ENCODE data around the gene PTPN23.
"Not testable (repeated sequence)": the region's sequence is repeated elsewhere in the genome, so short reads cannot be mapped to it uniquely, and the experiment has no call there.

The PTPN23 gene

GRCh38 chr3:47436180-47436579 lies 55.4 kb downstream of the PTPN23 start:
- DNase-seq (ENCODE audit: low spot score) = no peak
- FAIRE-seq = no peak

DNA sequence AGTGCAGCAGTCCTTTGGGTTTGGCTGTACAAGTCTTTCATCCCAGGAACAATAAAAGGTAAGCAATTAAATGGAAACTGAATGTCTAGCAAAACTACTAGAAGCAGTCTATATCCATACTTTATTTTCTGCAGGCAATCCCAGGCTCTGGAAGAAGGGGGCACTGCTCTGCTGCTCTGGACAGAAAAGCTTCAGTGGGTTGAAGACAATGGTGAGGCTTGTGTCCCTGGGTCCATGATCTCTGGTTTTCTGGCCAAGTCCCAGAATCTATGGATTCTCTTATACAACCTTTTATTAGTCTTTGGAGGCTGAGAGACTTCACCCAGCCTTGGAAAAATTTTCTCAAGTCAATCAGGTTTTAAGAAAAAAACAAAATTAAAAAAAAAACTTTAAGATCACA lies 59.3 kb downstream of the PTPN23 start:
- no peak for DNase-seq (ENCODE audit: low spot score)
- FAIRE-seq = no peak

- no peak for FAIRE-seq
- DNase-seq (ENCODE audit: low spot score) = no peak
Measured at GRCh38 chr3:47441796-47442551, 61.2 kb downstream of the PTPN23 start.

DNA sequence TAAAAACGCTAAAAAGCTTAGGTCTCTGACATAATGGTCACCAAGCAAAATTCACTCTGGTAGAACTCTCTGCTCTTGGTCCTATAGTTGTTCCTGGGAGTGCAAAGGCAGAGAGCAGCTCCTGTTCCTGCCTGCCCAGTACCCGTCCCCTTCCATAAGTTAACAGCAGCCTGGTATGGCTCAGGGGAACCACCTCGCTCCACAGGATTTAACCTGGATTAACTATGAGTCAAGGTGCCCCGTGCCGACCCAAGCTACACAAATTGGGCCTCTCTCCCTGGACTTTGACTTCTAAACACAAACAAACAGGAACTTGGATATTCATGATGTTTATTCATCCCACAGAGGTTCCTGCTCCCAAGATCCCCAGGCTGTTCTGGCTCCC lies 62.8 kb downstream of the PTPN23 start:
- DNase-seq (ENCODE audit: low spot score) (no peak), FAIRE-seq (no peak)

DNA sequence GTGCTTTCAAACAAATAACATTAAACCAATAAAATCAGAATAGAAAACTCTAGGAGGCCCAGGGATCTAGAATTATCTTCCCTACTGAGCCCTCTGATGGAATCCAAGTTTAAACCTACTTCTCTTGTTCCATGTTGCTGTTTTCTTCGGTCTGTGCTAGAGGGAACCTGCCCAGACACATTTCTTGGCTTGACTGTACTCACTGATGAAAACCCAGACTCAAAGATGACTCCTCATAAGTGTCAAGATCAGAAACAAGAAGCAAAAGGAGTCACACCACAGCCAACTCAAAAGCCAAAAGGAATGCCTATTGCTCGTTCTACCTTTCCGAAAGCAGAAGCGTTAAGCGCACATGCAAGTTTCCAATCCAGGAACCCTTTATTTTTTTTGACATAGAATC lies 63.3 kb downstream of the PTPN23 start:
- FAIRE-seq (no peak), DNase-seq (ENCODE audit: low spot score) (no peak)

DNA sequence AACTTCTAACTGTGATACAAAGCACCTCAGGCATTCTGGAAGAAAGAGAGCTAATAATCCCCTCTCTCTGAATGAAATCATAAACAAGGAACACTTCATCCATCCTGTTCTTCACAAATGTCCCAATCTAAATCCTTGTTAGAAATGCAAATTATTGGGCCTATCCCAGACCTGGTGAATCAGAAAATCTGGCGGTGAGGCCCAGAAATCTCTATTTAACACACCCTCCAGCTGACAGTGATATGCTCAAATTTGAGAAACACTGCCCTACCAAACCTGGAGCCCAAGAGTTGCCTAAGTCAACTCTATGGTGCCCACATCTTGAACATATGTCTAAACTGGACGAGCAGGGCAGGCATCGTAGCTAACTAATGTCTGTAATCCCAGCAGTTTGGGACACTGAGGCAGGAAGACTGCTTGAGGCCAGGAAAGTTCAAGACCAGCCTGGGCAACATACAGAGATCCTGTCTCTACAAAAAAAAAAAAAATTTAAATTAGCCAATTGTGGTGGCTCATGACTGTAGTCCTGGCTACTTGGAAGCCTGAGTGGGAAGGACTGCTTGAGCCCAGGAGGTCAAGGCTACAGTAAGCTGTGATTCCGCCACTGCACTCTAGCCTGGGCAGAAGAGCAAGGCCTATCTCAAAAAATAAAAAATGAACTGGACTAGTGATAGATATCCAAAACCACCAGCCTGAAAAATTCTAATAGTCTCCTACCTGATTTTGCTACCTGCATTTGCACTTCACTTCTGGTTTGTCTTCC lies 71.8 kb downstream of the PTPN23 start:
- FAIRE-seq = no peak
- DNase-seq (ENCODE audit: low spot score) = no peak

DNA sequence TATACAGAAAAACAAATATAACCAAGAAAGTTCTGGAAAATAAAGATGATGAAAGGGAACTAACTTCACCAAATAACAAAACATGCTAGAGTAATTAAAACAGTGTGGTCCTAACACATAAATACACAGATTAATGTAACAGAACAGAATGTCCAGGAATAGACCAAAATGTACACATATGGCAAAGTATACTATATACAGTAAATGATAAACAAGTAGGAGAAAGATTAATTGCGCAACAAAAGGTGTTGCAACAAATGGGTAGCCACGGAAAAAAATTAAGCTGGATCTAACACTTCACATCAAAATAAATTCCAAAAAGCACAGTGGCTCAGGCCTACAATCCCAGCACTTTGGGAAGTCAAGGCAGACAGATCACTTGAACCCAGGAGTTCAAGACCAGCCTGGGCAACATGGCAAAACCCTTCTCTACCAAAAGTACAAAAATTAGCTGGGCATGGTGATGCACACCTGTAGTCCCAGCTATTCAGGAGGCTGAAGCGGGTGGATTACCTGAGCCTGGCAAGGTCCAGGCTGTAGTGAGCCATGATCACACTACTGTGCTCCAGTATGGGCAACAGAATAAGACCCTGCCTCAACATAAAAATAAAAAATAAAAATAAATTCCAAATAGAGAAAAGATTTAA lies 75.1 kb downstream of the PTPN23 start:
- no peak for FAIRE-seq
- no peak for DNase-seq (ENCODE audit: low spot score)

GRCh38 chr3:47456984-47457383 lies 76.2 kb downstream of the PTPN23 start:
- no peak for FAIRE-seq

GRCh38 chr3:47459534-47460085 lies 78.8 kb downstream of the PTPN23 start:
- FAIRE-seq; DNase-seq (ENCODE audit: low spot score): not testable (repeated sequence)

More at GRCh38 chr3:47456984-47457383, 76.2 kb downstream of the PTPN23 start:
- no peak for DNase-seq (ENCODE audit: low spot score)

All from urothelium cell line (cell line).